Measurements from ENCODE around the gene TNFRSF8.

The TNFRSF8 gene

DNA sequence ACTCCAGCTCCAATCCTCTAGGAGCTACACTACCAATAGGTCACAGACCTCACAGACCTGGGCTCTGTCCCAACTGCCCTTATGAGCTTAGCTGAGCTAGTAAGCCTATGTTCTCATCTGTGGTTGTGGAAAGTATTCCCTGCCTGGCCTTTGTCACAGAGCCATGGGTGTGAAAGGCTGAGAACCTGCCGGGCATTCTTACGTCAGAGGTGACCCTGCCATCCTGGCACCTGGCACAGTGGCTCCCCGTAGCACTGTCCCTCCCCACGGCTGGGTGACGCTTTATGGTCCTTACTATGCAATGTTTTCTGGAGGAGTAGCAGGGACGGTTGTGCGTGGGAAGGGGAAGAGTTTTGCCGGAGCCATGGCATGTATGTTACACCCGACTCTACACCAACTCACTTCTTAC lies 107.2 kb downstream of the TNFRSF8 start:
- no peak overlapping the region for H3K27ac Mint-ChIP-seq
- peaks cover 43% of the 10 kb centered on the region for H3K4me1 Mint-ChIP-seq
- H3K36me3 Mint-ChIP-seq (ENCODE audit: low read depth): no peaks in the 10 kb centered on the region
- H3K27me3 Mint-ChIP-seq (ENCODE audit: low read depth, poor library complexity): peaks cover 28% of the 10 kb centered on the region
- DNase-seq: no peak
- H3K4me3 Mint-ChIP-seq: no peak overlapping the region
- H3K9me3 Mint-ChIP-seq: no peaks in the 10 kb centered on the region
- TF ChIP-seq, protein P1, sequence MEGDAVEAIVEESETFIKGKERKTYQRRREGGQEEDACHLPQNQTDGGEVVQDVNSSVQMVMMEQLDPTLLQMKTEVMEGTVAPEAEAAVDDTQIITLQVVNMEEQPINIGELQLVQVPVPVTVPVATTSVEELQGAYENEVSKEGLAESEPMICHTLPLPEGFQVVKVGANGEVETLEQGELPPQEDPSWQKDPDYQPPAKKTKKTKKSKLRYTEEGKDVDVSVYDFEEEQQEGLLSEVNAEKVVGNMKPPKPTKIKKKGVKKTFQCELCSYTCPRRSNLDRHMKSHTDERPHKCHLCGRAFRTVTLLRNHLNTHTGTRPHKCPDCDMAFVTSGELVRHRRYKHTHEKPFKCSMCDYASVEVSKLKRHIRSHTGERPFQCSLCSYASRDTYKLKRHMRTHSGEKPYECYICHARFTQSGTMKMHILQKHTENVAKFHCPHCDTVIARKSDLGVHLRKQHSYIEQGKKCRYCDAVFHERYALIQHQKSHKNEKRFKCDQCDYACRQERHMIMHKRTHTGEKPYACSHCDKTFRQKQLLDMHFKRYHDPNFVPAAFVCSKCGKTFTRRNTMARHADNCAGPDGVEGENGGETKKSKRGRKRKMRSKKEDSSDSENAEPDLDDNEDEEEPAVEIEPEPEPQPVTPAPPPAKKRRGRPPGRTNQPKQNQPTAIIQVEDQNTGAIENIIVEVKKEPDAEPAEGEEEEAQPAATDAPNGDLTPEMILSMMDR (IDR thresholded peaks at IDR 0.05): no peak

DNA sequence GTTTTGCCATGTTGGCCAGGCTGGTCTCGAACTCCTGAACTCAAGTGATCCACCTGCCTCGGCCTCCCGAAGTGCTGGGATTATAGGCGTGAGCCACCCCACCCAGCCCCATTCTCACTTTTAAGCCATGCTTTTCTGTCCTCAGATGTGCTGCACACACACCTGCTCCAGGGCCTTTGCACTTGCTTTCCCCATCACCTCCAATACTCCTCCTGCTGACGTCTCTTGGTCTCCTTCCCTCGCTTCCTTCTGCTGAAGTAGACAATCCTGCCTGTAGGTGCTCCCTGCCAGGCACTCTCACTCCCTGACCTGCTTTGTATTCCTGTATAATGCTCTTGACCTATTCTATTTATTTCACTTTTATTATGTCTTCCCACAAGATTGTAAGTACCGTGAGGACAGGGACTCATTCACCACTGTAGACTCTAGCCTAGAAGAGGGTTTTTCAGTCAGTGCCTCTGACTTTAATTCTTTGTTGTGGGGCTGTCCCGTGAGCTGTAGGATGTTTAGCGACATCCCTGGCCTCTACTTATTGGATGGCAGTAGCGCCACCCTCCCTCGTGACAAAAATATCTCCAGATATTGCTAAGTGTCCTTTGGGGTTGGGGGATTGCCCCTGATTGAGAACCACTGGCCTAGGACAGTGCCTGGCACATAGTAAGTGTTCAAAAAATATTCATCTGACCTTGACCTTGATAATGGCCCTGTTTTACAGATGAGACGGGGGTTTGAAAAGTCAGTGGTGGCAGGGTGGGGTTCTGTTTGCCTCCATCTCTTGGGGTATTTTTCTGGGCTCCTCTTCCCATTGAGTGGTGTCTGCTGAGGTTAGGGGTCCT lies 108.3 kb downstream of the TNFRSF8 start:
- Mint-ChIP-seq H3K36me3 (ENCODE audit: low read depth) (no peaks in the 10 kb centered on the region), H3K27me3 (ENCODE audit: low read depth, poor library complexity) (peaks cover 23% of the 10 kb centered on the region), H3K27ac (no peak overlapping the region), H3K9me3 (no peaks in the 10 kb centered on the region), H3K4me1 (peaks cover 50% of the 10 kb centered on the region), H3K4me3 (no peak overlapping the region)
- TF ChIP-seq, protein P1 (IDR thresholded peaks at IDR 0.05): no peak
- no peak for DNase-seq

- no peak overlapping the region for H3K4me3 Mint-ChIP-seq
- peaks cover 52% of the 10 kb centered on the region for H3K4me1 Mint-ChIP-seq
- H3K27me3 Mint-ChIP-seq (ENCODE audit: low read depth, poor library complexity): peaks cover 20% of the 10 kb centered on the region
- TF ChIP-seq, protein P1 (IDR thresholded peaks at IDR 0.05): no peak
- no peaks in the 10 kb centered on the region for H3K9me3 Mint-ChIP-seq
- DNase-seq: no peak
- no peak overlapping the region for H3K27ac Mint-ChIP-seq
- H3K36me3 Mint-ChIP-seq (ENCODE audit: low read depth): no peaks in the 10 kb centered on the region
Observed at GRCh38 chr1:12172042-12172851, 109.1 kb downstream of the TNFRSF8 start.

- peaks cover 51% of the 10 kb centered on the region for H3K4me1 Mint-ChIP-seq
- H3K27me3 Mint-ChIP-seq (ENCODE audit: low read depth, poor library complexity): peaks cover 13% of the 10 kb centered on the region
- no peak overlapping the region for H3K4me3 Mint-ChIP-seq
- no peaks in the 10 kb centered on the region for H3K36me3 Mint-ChIP-seq (ENCODE audit: low read depth)
- no peaks in the 10 kb centered on the region for H3K9me3 Mint-ChIP-seq
- TF ChIP-seq, protein P1 (IDR thresholded peaks at IDR 0.05): no peak
- no peak for DNase-seq
- H3K27ac Mint-ChIP-seq: no peak overlapping the region
Observed at GRCh38 chr1:12173041-12173509, 110.0 kb downstream of the TNFRSF8 start.

- Mint-ChIP-seq H3K36me3 (ENCODE audit: low read depth) (no peaks in the 10 kb centered on the region), H3K27ac (no peak overlapping the region), H3K27me3 (ENCODE audit: low read depth, poor library complexity) (peaks cover 9% of the 10 kb centered on the region), H3K4me3 (no peak overlapping the region), H3K9me3 (no peaks in the 10 kb centered on the region), H3K4me1 (peaks cover 51% of the 10 kb centered on the region)
- no peak for DNase-seq
- TF ChIP-seq, protein P1 (IDR thresholded peaks at IDR 0.05): no peak
Observed at GRCh38 chr1:12173631-12174121, 110.6 kb downstream of the TNFRSF8 start.
